HCT116 (cell line): ENCODE data around the gene TBC1D17. TPM values are rescaled to one million over a fixed set of nuclear protein-coding genes. Genes with fewer than 3 reads are reported as not detected.

Experiments
- ATAC-seq: fragments of 200-7000 bp; cut with Tn5 transposase; 2 replicates; pipeline ENCODE4 v1.9.1; 2020; ENCODE audit warnings: mild to moderate bottlenecking, moderate library complexity
- BruUV-seq: library from RNA; stranded (reverse); fragments of 400-500 nt; replicated peaks from 2 replicates; lab custom pipeline; 2021; lab: Mats Ljungman, UMichigan
- CTCF ChIA-PET: fragments of 300-600 bp; sonication (Branson Sonifier 250); formaldehyde crosslinking; loops from one replicate; lab custom pipeline; 2021; ENCODE audit warnings: antibody characterized with exemption; lab: Charles Lee
- POLR2A ChIA-PET: fragments of 300-600, 350-600 bp; sonication (Branson Sonifier 250); formaldehyde crosslinking; loops from one replicate; lab custom pipeline; 2021; ENCODE audit warnings: antibody characterized with exemption; lab: Charles Lee
- RAD21 ChIA-PET, 2 experiments: fragments of 300-600 bp; sonication (Branson Sonifier 250); formaldehyde crosslinking; loops; one replicate each; lab custom pipeline; 2023; ENCODE audit warnings: low total read pairs in 2 of 2; ENCODE audit not compliant: uncharacterized antibody in 2 of 2, unreplicated experiment in 2 of 2, low non-redundant PET in 1 of 2; lab: Charles Lee
- DNase-seq: peaks from one replicate; pipeline ENCODE4 v3.0.0-alpha.2; 2010; ENCODE audit warnings: low read depth, low spot score
- H2AFZ ChIP-seq: fragments of 200-600 bp; shearing (Covaris generic), sonication (generic); 2 replicates; pipeline ENCODE4 v1.6.1; 2017; ENCODE audit warnings: low read depth, mixed run types, mixed read lengths, antibody characterized with exemption, low read length; ENCODE audit not compliant: poor library complexity, severe bottlenecking
- H3K27ac ChIP-seq: 2 replicates; pipeline ENCODE4 v1.5.1; 2012; ENCODE audit warnings: low read depth, low read length
- H3K27me3 ChIP-seq: fragments of 200-600 bp; sonication (generic); 2 replicates; pipeline ENCODE4 v1.6.1; 2016; ENCODE audit warnings: mixed run types, low read length, mixed read lengths; ENCODE audit not compliant: insufficient read depth
- H3K36me3 ChIP-seq, 2 experiments: fragments of 200-500 bp in 1 of 2; fragments of 200-600 bp in 1 of 2; sonication (Bioruptor generic) in 1 of 2; sonication (generic) in 1 of 2; 2 replicates each; pipeline versions ENCODE4 v1.5.1 to v1.6.1; 2014 to 2016; ENCODE audit warnings: low read length in 2 of 2, inconsistent platforms in 1 of 2, mixed read lengths in 1 of 2, mixed run types in 1 of 2; ENCODE audit not compliant: insufficient read depth in 2 of 2, control insufficient read depth in 1 of 2
- H3K4me1 ChIP-seq, 2 experiments: fragments of 200-600 bp in 1 of 2; sonication (generic) in 1 of 2; 2 replicates each; pipeline versions ENCODE4 v1.5.1 to v1.6.1; 2012 to 2017; ENCODE audit warnings: low read length in 2 of 2, inconsistent platforms in 1 of 2, mild to moderate bottlenecking in 1 of 2, mixed read lengths in 1 of 2, mixed run types in 1 of 2, moderate library complexity in 1 of 2; ENCODE audit not compliant: insufficient read depth in 2 of 2, control insufficient read depth in 1 of 2
- H3K4me2 ChIP-seq: fragments of 200-600 bp; sonication (generic); 2 replicates; pipeline ENCODE4 v1.6.1; 2017; ENCODE audit warnings: mixed run types, low read length, mixed read lengths
- H3K4me3 ChIP-seq, 2 experiments: fragments of 200-600 bp in 1 of 2; sonication (generic) in 1 of 2; replicated peaks in 1 of 2; 2 replicates each; pipeline ENCODE4 v1.5.1; 2011 to 2016; ENCODE audit warnings: low read length in 2 of 2, control low read depth in 1 of 2, low read depth in 1 of 2, mild to moderate bottlenecking in 1 of 2, mixed read lengths in 1 of 2, mixed run types in 1 of 2
- H3K79me2 ChIP-seq: fragments of 200-600 bp; sonication (generic); 2 replicates; pipeline ENCODE4 v1.6.1; 2017; ENCODE audit warnings: mild to moderate bottlenecking, mixed run types, low read length, moderate library complexity, mixed read lengths; ENCODE audit not compliant: insufficient read depth
- H3K9ac ChIP-seq: fragments of 200-600 bp; sonication (generic); 2 replicates; pipeline ENCODE4 v1.6.1; 2016; ENCODE audit warnings: low read length, mixed read lengths
- H3K9me2 ChIP-seq: fragments of 200-600 bp; sonication (generic), shearing (Covaris generic); 2 replicates; pipeline ENCODE4 v1.6.1; 2017; ENCODE audit warnings: mixed run types, mild to moderate bottlenecking, moderate library complexity; ENCODE audit not compliant: insufficient read depth
- H3K9me3 ChIP-seq, 2 experiments: fragments of 200-500 bp in 1 of 2; fragments of 200-600 bp in 1 of 2; sonication (Bioruptor generic) in 1 of 2; sonication (generic) in 1 of 2; 2 replicates each; pipeline ENCODE4 v1.6.1; 2014 to 2017; ENCODE audit warnings: low read length in 2 of 2, mixed read lengths in 2 of 2, inconsistent platforms in 1 of 2, low read depth in 1 of 2, mild to moderate bottlenecking in 1 of 2, mixed run types in 1 of 2, moderate library complexity in 1 of 2; ENCODE audit not compliant: control insufficient read depth in 1 of 2, insufficient read depth in 1 of 2
- H4K20me1 ChIP-seq: fragments of 200-600 bp; sonication (generic), shearing (Covaris generic); 2 replicates; pipeline ENCODE4 v1.6.1; 2017; ENCODE audit warnings: mixed run types, mild to moderate bottlenecking, moderate library complexity; ENCODE audit not compliant: insufficient read depth
- CEBPB ChIP-seq: IDR thresholded peaks from 2 replicates; pipeline ENCODE4 v1.6.1; 2012; ENCODE audit warnings: low read depth
- CTCF ChIP-seq, 3 experiments: fragments of 200-600 bp in 1 of 3; sonication (generic) in 1 of 3; IDR thresholded peaks in 2 of 3; conservative IDR thresholded peaks in 1 of 3; 2 replicates each; pipeline ENCODE4 v1.5.1; 2012 to 2017; ENCODE audit warnings: low read depth in 2 of 3, low read length in 2 of 3, antibody characterized with exemption in 1 of 3, borderline replicate concordance in 1 of 3, control low read depth in 1 of 3, mild to moderate bottlenecking in 1 of 3, mixed read lengths in 1 of 3, mixed run types in 1 of 3, moderate library complexity in 1 of 3; ENCODE audit not compliant: insufficient read depth in 1 of 3
- intact Hi-C: fragments of 100-400 bp; cut with micrococcal nuclease; formaldehyde crosslinking; loops from 2 replicates; pipeline ENCODE4 v1.10.0; 2022
- total RNA-seq: library from RNA; stranded (reverse); gene quantifications from one replicate; pipeline ENCODE4 v1.2.1, GENCODE V29; 2021; ENCODE audit not compliant: unreplicated experiment

TBC1D17 gene
- total RNA-seq, 1 experiment from 2014 or later = 32.9 TPM

GRCh38 chr19:49862391-49863253 lies 14.9 kb upstream of the TBC1D17 start:
- Histone ChIP-seq H3K9me3 (no peaks in the 10 kb centered on the region), H3K9me2 (no peaks in the 10 kb centered on the region), H3K4me1 (peaks cover 11 to 57% of the 10 kb centered on the region in 2 experiments; a peak in 3 of 4 replicates), H3K4me2 (no peak overlapping the region), H3K36me3 (peaks cover 15 to 42% of the 10 kb centered on the region in 2 experiments), H3K27ac (peak overlapping the region; percentile 13; the same call in 1 of the 2 replicates), H3K27me3 (no peaks in the 10 kb centered on the region), H3K79me2 (peaks cover 43% of the 10 kb centered on the region), H2AFZ (no peak overlapping the region), H3K9ac (no peak overlapping the region), H3K4me3 (no peak overlapping the region), H4K20me1 (peaks cover 5% of the 10 kb centered on the region; the same call in 1 of the 2 replicates)
- ChIA-PET CTCF (interaction anchor here (1.2 kb wide), 1 partner anchor 12 kb away, joined by 3 read pairs; the partner anchor contains the start of gene PTOV1), POLR2A (interaction anchor here (1.1 kb wide), 1 partner anchor 12 kb away, joined by 3 read pairs; the partner anchor contains the start of gene PTOV1), RAD21 (no interaction called here)
- DNase-seq = no peak
- BruUV-seq = no TSS peak
- intact Hi-C loops = no loop called here
- peak; percentile 16; the same call in 1 of the 2 replicates for ATAC-seq
- peak in 2 of 3 experiments; percentile 63 to 65; a peak in 4 of 6 replicates for TF ChIP-seq CTCF (IDR thresholded peaks at IDR 0.05 in 2 of 3, conservative IDR thresholded peaks at IDR 0.05 in 1 of 3; ENCODE audit: borderline replicate concordance in 1 of 3, insufficient read depth in 1 of 3, low read depth in 2 of 3, low read length in 2 of 3)
- TF ChIP-seq CEBPB = no peak
